Aorta (tissue), 5 donors: Measurements from ENCODE around the gene CLBA1. TPM values are rescaled to one million over a fixed set of nuclear protein-coding genes. Genes with fewer than 3 reads are reported as not detected.

ENCODE experiments used
- ATAC-seq: fragments of 200-7000 bp; cut with Tn5 transposase; one replicate; pipeline ENCODE4 v1.9.1; 2022; ENCODE audit warnings: moderate library complexity; ENCODE audit not compliant: low FRiP score
- DNase-seq, 2 donors: peaks; one replicate each; pipeline ENCODE4 v3.0.0-alpha.2; 2020
- H3K27ac ChIP-seq, 2 donors: one replicate each; pipeline ENCODE4 v1.5.1; 2013; ENCODE audit warnings: low read length in 2 of 2, mild to moderate bottlenecking in 2 of 2, moderate library complexity in 2 of 2, control low read depth in 1 of 2, inconsistent platforms in 1 of 2, low read depth in 1 of 2
- H3K27me3 ChIP-seq, 2 donors: one replicate each; pipeline ENCODE4 v1.6.1; 2013; ENCODE audit warnings: control low read depth in 1 of 2, low read length in 1 of 2, mild to moderate bottlenecking in 1 of 2, moderate library complexity in 1 of 2; ENCODE audit not compliant: insufficient read depth in 2 of 2, control insufficient read depth in 1 of 2
- H3K36me3 ChIP-seq, 2 donors: one replicate each; pipeline ENCODE4 v1.6.1; 2013; ENCODE audit warnings: control low read depth in 1 of 2, low read length in 1 of 2, mild to moderate bottlenecking in 1 of 2; ENCODE audit not compliant: insufficient read depth in 2 of 2, control insufficient read depth in 1 of 2
- H3K4me1 ChIP-seq, 2 donors: one replicate each; pipeline ENCODE4 v1.6.1; 2013; ENCODE audit warnings: low read length in 2 of 2, control low read depth in 1 of 2, mild to moderate bottlenecking in 1 of 2, moderate library complexity in 1 of 2; ENCODE audit not compliant: insufficient read depth in 2 of 2, control insufficient read depth in 1 of 2
- H3K4me3 ChIP-seq, 2 donors: one replicate each; pipeline ENCODE4 v1.5.1; 2013; ENCODE audit warnings: low read length in 2 of 2, control low read depth in 1 of 2, mild to moderate bottlenecking in 1 of 2
- H3K9me3 ChIP-seq: one replicate; pipeline ENCODE4 v1.6.1; 2013; ENCODE audit warnings: mild to moderate bottlenecking, low read length; ENCODE audit not compliant: control insufficient read depth
- WGBS, 2 donors: extraction: QIAGEN DNeasy Blood & Tissue Kit; methylation state at CpG; one replicate each; pipeline ENCODE4 v1.1.7; 2013; 5-methylcytosine and 5-hydroxymethylcytosine counted together
- intact Hi-C, 2 donors: fragments of 100-400 bp; cut with DNase I; formaldehyde crosslinking; loops; one replicate each; pipeline versions ENCODE4 v1.14.2 to v1.15.0; 2022
- polyA plus RNA-seq, 2 donors: library from polyadenylated mRNA; stranded (reverse); fragments of 200-250 nt; gene quantifications; one replicate each; pipeline ENCODE4 v1.2.3, GENCODE V29; 2013
- total RNA-seq, 2 donors: library from RNA; stranded (reverse); fragmentation: NEBNext Ultra II Directional; extraction: Animal tissue kit (Norgen Biotek cat#: 25700); gene quantifications; one replicate each; pipeline ENCODE4 v1.2.1, GENCODE V29; 2021
- donor health status: healthy with polysubstance abuse.
- donor health status: Bipolar disorder and iron deficiency.
- donor health status: DM: no; HTN: no; CAD: no.
- donor health status: DM: no; HTN: no; CAD: no.
- donor health status: DM: yes; HTN: yes; CAD: no.

The CLBA1 gene
- total and polyA plus RNA-seq, 4 donors: 1.8 to 10.2 (median 3.9) TPM

DNA sequence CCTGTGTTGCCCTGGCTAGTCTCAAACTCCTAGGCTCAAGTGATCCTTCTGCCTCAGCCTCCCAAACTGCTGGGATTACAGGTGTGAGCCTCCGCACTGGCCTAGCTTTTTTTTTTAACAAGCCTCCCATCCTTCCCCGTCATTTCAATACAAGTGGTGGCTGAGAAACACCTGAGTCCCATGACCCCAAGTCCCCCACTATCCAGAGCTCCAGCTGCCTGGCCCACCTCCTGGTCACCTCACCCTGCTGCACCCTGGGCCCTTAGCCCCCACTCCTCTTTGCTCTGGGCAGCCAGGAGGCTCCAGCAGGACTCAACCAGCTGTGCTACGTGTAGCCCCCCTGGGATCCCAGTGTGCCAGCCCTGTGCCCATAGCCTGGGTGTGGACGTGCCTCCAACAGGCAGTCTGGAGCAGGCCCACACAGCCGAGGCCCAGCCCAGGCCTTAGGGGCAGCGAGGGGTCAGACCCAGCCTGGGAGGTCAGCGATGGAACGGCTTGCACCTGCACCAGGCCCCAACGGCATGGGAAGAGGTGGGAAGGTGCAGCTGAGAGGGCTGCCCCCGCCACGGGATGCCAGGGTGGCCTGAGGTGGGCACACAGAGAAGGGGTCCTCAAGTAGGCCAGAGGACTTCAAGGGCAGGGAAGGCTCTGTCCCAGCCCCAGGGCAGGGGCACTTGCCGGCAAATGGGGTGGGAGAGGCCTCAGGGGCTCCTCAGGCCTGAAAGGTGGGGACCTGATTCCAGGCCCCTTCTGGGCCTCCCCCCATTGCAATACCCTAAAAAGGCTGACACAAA is 13.9 kb upstream of the CLBA1 start:
- Histone ChIP-seq H3K36me3 (no peaks in the 10 kb centered on the region), H3K4me3 (no peak overlapping the region), H3K27ac (no peak overlapping the region), H3K9me3 (no peaks in the 10 kb centered on the region), H3K4me1 (no peaks in the 10 kb centered on the region), H3K27me3 (no peaks in the 10 kb centered on the region)
- ATAC-seq (no peak), DNase-seq (no peak)
- intact Hi-C loops: loop anchor here (5.0 kb wide), 2 partner anchors 51 to 121 kb away; partner anchors contain the start of gene CDCA4 (in 1 of the 2)
- WGBS, 2 donors: 93 to 95% methylated on average over 9 to 12 of the region's 12 CpGs

DNA sequence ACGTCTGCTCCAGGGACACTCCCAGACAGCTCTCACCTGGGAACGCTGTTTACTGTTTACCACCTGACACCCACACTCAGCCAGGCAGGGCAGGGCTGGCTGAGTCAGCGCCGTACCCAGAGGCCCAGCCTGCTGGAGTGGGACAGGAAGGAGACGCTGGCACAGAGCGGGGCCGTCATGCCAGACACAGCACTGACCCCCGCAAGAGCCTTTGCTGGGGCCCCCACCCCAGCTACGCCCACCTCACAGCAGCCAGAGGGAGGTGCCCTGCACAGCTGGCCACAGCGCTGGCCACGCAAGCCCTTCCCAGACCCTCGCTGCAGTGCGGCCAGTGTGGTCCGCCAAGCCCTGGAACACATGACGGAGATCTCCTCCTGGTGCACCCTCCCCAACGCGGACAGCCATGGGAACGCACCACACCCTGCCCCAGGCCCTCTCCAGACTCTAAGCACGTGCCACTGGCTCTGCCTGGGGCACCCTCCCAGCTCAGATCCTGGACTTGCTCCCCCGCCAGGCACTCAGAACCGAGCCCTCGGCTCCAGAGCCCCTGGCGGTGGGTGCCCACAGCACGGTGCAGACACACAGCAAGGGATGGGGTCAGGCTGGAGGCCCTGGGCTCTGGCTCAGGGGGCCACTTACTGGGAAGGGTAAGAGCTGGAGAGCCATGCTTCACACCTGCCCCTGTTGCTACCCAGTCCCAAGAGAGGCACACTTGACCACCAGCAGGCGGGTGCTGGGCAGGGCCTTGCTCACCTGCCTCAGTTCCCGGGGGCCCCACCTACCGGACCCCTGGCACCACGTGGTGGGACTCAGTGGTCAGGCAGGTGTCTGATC is 13.1 kb upstream of the CLBA1 start:
- intact Hi-C loops: loop anchor here (5.0 kb wide), 2 partner anchors 50 to 120 kb away; partner anchors contain the start of gene CDCA4 (in 1 of the 2)
- H3K4me1 ChIP-seq: no peaks in the 10 kb centered on the region
- DNase-seq: peak; percentile 72 to 85

DNA sequence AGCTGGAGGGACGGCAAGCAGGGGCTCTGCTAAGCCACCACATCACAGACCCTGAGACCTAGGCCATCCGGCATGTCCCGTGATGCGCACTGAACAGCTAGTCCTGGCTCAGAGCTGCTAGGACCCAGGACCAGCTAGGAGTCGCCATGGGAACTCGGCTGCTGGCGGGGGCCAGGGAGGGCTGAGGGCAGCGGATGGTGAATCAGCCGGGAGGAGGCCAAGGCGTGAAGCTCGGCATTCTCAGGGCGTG is 12.5 kb upstream of the CLBA1 start:
- peak; percentile 97 to 98 for DNase-seq
- Histone ChIP-seq H3K27me3 (no peaks in the 10 kb centered on the region), H3K36me3 (no peaks in the 10 kb centered on the region), H3K4me1 (no peaks in the 10 kb centered on the region), H3K4me3 (no peak overlapping the region), H3K27ac (peak overlapping the region in 1 of 2 donors; percentile 76), H3K9me3 (no peaks in the 10 kb centered on the region)
- 10 to 11% methylated on average over 12 of the region's 12 CpGs for WGBS, 2 donors
- intact Hi-C loops: loop anchor here (5.0 kb wide), 2 partner anchors 49 to 119 kb away; partner anchors contain the start of gene CDCA4 (in 1 of the 2)
- ATAC-seq: peak; percentile 88

More for the DNA sequence above, 13.1 kb upstream of the CLBA1 start:
- H3K27ac ChIP-seq: peak overlapping the region in 1 of 2 donors; percentile 76
- 67 to 73% methylated on average over 28 of the region's 28 CpGs for WGBS, 2 donors
- no peaks in the 10 kb centered on the region for H3K36me3 ChIP-seq
- ATAC-seq: peak; percentile 9
- no peaks in the 10 kb centered on the region for H3K9me3 ChIP-seq
- no peaks in the 10 kb centered on the region for H3K27me3 ChIP-seq
- no peak overlapping the region for H3K4me3 ChIP-seq

DNA sequence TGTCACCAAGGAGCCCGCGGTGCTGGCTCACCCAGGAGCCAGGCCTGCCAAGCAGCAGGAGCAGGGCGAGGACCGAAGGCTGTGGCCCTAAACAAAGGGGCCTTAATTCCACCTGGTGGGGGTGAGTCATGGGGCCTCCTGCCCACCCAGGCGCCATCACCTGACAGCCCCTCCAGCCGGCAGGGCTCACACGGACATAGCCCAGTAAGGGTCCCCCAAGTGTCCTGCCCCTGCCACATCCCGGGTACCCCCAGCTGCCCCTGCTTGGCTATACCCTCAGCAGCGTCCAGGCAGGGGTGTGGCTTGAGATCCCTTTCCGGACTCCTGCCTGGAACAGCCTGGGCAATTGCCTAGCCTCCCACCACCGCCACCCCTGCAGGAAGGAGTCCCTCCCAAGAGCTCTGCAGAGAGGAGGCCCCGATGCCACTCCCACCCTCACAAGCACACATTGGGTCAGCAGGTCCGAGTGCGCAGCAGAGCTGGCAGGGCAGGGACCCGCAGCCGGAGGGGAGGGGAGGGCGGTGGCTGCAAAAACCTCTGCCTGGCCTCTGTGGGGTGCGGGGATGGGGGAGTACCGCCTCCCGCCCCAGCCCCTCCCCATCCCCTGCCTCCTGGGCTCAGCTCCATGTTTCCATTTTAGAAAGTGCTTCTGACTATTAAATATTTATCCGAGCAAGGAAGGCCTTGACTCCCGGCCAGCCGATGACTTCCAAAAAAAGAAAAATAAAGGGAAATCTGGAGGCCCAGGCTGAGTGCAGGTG is 12.0 kb upstream of the CLBA1 start:
- DNase-seq: peak; percentile 93 to 95

DNA sequence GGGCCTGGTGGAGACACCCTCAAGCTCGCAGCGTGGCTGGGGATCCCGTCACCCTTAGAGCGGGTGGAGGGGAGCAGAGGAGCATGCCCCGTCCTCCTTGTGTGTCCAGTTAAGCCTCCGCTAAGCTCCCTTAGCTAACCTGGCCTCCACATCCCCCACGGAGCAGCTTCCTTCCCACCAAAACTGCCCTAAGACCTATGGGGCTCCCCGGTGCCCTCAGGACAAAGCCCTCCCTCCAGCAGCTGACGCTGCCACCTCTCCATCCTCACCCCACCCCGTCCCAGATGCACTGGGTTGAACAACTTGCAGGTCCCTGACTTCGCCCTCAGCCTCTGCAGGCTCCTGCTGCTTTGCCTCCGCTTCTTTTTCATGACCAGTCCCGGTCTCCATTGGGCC is 11.4 kb upstream of the CLBA1 start:
- WGBS, 2 donors: 53 to 57% methylated on average over 13 of the region's 13 CpGs
- no peaks in the 10 kb centered on the region for H3K27me3 ChIP-seq
- intact Hi-C loops: loop anchor here (5.0 kb wide), 2 partner anchors 48 to 118 kb away; partner anchors contain the start of gene CDCA4 (in 1 of the 2)
- no peak overlapping the region for H3K4me3 ChIP-seq
- DNase-seq: no peak
- no peaks in the 10 kb centered on the region for H3K4me1 ChIP-seq
- H3K9me3 ChIP-seq: no peaks in the 10 kb centered on the region
- H3K27ac ChIP-seq: peak overlapping the region; percentile 33 to 81
- ATAC-seq: no peak
- H3K36me3 ChIP-seq: no peaks in the 10 kb centered on the region

More for the DNA sequence above, 12.0 kb upstream of the CLBA1 start:
- intact Hi-C loops: loop anchor here (5.0 kb wide), 2 partner anchors 49 to 119 kb away; partner anchors contain the start of gene CDCA4 (in 1 of the 2)
- Histone ChIP-seq H3K9me3 (no peaks in the 10 kb centered on the region), H3K27me3 (no peaks in the 10 kb centered on the region), H3K4me3 (no peak overlapping the region), H3K36me3 (no peaks in the 10 kb centered on the region), H3K27ac (peak overlapping the region in 1 of 2 donors; percentile 81), H3K4me1 (no peaks in the 10 kb centered on the region)
- peak; percentile 61 for ATAC-seq
- WGBS, 2 donors: 5 to 7% methylated on average over 22 to 23 of the region's 23 CpGs

DNA sequence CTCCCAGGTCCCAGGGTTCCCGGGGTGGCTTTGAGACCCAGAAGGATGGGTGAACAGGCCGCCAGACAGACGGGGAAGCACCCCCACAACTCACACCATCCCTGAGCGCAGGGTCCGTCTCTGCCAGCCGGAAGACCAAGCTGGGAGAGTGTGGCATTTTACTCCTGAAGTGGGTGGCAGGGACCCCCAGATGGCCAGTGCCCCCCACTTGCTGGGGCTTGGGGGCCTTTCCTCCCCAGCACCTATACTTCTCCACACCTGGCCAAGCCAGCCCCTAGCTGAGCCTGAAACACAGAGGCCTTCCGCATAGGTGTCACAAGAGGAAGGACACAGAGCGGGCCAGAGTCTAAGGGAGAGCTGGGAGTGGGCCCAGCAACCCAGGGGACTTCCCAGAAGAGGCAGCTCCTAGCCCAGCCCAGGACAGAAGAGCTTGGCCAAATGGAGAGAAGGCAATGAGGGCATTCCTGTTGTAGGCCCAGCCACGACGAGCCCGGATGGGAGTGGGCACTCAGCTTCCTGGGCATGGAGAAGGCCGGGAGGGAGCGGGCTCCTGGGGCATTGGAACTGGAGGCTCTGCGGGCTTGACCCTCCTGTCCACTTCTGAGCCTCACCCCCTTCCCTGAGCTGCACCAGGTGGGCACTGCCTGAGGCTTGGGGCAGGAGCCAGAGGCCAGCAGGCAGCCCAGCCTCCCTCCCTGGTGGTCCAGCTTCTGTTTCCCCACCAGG is 10.8 kb upstream of the CLBA1 start:
- peak; percentile 44 to 65 for DNase-seq
- H3K4me1 ChIP-seq: no peaks in the 10 kb centered on the region
- H3K27ac ChIP-seq: peak overlapping the region; percentile 33 to 81
- WGBS, 2 donors: 97% methylated on average over 14 of the region's 14 CpGs
- H3K36me3 ChIP-seq: no peaks in the 10 kb centered on the region
- no peak for ATAC-seq
- H3K4me3 ChIP-seq: no peak overlapping the region
- no peaks in the 10 kb centered on the region for H3K27me3 ChIP-seq
- intact Hi-C loops: loop anchor here (5.0 kb wide), 2 partner anchors 47 to 117 kb away; partner anchors contain the start of gene CDCA4 (in 1 of the 2)
- no peaks in the 10 kb centered on the region for H3K9me3 ChIP-seq

DNA sequence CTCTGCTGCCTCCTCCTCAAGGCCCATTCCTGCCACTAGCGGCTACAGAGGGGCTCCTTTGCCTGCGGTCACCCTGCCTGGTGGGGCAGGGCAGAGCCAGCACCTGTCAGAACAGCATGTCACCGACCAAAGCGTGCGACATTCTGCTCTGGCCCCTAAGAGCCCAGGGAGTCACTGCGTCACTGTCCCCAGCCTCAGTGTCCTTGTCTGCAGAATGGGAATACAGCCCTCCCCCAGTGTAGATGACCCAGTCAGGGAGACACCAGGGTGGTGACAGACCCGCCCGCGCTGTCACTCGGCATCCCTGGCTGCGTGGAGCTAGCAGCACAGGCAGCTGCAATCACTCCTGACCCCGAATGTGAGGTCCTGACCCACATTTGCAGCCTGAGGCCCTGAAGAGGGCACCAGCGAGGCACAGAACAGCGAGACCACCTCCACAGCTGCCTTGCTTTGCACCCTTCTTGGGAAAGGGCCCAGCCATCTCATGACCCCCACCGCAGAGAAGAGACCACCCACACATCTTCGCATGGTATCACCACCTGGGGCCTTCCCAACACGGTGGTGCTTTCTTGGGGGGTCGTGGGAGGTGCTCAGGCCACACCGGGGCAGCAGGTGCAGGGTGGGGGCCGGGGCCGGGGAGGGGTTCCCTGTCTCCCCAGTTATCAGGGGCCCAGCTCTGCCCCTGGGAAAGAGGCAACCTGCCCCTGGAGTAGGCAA is 9.9 kb upstream of the CLBA1 start:
- WGBS, 2 donors: 74 to 75% methylated on average over 21 of the region's 21 CpGs
- Histone ChIP-seq H3K36me3 (no peaks in the 10 kb centered on the region), H3K27me3 (no peaks in the 10 kb centered on the region), H3K4me3 (no peak overlapping the region), H3K9me3 (no peaks in the 10 kb centered on the region), H3K4me1 (no peaks in the 10 kb centered on the region), H3K27ac (no peak overlapping the region)
- peak in 1 of 2 donors; percentile 71 for DNase-seq
- intact Hi-C loops: loop anchor here (1.0 to 2.0 kb wide), 3 partner anchors 45 to 70 kb away; partner anchors contain the start of gene CDCA4 (in 1 of the 2)
- no peak for ATAC-seq
